ENCODE results near the gene TIAM2. TPM values are rescaled to one million over a fixed set of nuclear protein-coding genes. Genes with fewer than 3 reads are reported as not detected.
A peak's percentile ranks its signal among the peaks of the same experiment; 100 is the strongest.

TIAM2 gene
- total and polyA plus RNA-seq, 2 experiments from 2014 or later, result 14.2 to 24.4 TPM

GRCh38 chr6:155084431-155085123, 89.5 kb downstream of the TIAM2 start:
- H3K27ac Mint-ChIP-seq, result no peak overlapping the region
- peak overlapping the region; percentile 15; the same call in 1 of the 2 replicates for H3K4me2 ChIP-seq
- no peaks in the 10 kb centered on the region for H3K79me2 ChIP-seq (replicated peaks; ENCODE audit: insufficient read depth)
- peak overlapping the region; percentile 78 for H3K27ac ChIP-seq (ENCODE audit: low read depth)
- no peak overlapping the region for H3K4me3 ChIP-seq
- DNase-seq (ENCODE audit: low spot score) (no peak), ATAC-seq (peak; percentile 80)
- H3K27me3 Mint-ChIP-seq (ENCODE audit: insufficient read depth, low read depth, poor library complexity), result peaks cover 4% of the 10 kb centered on the region
- no peaks in the 10 kb centered on the region for H4K20me1 ChIP-seq (replicated peaks; ENCODE audit: insufficient read depth)
- no peaks in the 10 kb centered on the region for H3K27me3 ChIP-seq (ENCODE audit: insufficient read depth)
- no peaks in the 10 kb centered on the region for H3K9me2 ChIP-seq (ENCODE audit: insufficient read depth)
- no peak overlapping the region for H2AFZ ChIP-seq
- peaks cover 18% of the 10 kb centered on the region; the same call in 2 of the 3 replicates for H3K4me1 Mint-ChIP-seq
- H3K9me3 Mint-ChIP-seq, result no peaks in the 10 kb centered on the region
- no peaks in the 10 kb centered on the region for H3K36me3 ChIP-seq (ENCODE audit: insufficient read depth)
- TF ChIP-seq NANOG (IDR thresholded peaks at IDR 0.05; ENCODE audit: borderline replicate concordance) (no peak), EZH2phosphoT487 (IDR thresholded peaks at IDR 0.05; ENCODE audit: unreplicated experiment) (no peak), ZNF331 (CRISPR knock-in tag; IDR thresholded peaks at IDR 0.05; ENCODE audit: low read depth) (no peak), ZNF462 (CRISPR knock-in tag; IDR thresholded peaks at IDR 0.05) (no peak), CTCF (conservative IDR thresholded peaks at IDR 0.05; ENCODE audit: low read depth in 2 of 2) (no peak), POLR2AphosphoS5 (IDR thresholded peaks at IDR 0.05; ENCODE audit: low read depth) (no peak), REST (IDR thresholded peaks at IDR 0.05; ENCODE audit: unreplicated experiment) (no peak), CREB1 (CRISPR knock-in tag; IDR thresholded peaks at IDR 0.05; ENCODE audit: low read depth) (no peak), EZH2 (IDR thresholded peaks at IDR 0.05; ENCODE audit: low read depth, unreplicated experiment) (no peak), ETS1 (IDR thresholded peaks at IDR 0.05) (no peak), JUNB (IDR thresholded peaks at IDR 0.05; ENCODE audit: unreplicated experiment) (no peak), STAT1 (IDR thresholded peaks at IDR 0.05; ENCODE audit: unreplicated experiment) (no peak), ZNF114 (CRISPR knock-in tag; IDR thresholded peaks at IDR 0.05) (no peak)
- peaks cover 18% of the 10 kb centered on the region for H3K4me1 ChIP-seq (ENCODE audit: insufficient read depth)
- H3F3A ChIP-seq (replicated peaks; ENCODE audit: low read depth), result no peaks in the 10 kb centered on the region
- H3K4me3 Mint-ChIP-seq, result no peak overlapping the region
- H3K36me3 Mint-ChIP-seq (ENCODE audit: low read depth), result no peaks in the 10 kb centered on the region
